GM10847 (cell line): Measurements from ENCODE around the gene SEC16A.

ENCODE experiments used
- POLR2A ChIP-seq: IDR thresholded peaks from 2 replicates; pipeline ENCODE4 v1.6.1; 2011; ENCODE audit not compliant: insufficient read length; ENCODE audit errors: extremely low read depth

SEC16A gene

GRCh38 chr9:136499935-136500910 is 17.4 kb upstream of the SEC16A start:
- no peak for TF ChIP-seq POLR2A

- TF ChIP-seq POLR2A = no peak
These were observed 16.5 kb upstream of the SEC16A start for GRCh38 chr9:136499071-136499934.

- no peak for TF ChIP-seq POLR2A
These were observed 15.3 kb upstream of the SEC16A start for GRCh38 chr9:136497916-136498695.

- TF ChIP-seq POLR2A = no peak
These were observed 14.2 kb upstream of the SEC16A start for GRCh38 chr9:136496801-136497620.

GRCh38 chr9:136496181-136496580 is 13.3 kb upstream of the SEC16A start:
- TF ChIP-seq POLR2A = no peak

DNA sequence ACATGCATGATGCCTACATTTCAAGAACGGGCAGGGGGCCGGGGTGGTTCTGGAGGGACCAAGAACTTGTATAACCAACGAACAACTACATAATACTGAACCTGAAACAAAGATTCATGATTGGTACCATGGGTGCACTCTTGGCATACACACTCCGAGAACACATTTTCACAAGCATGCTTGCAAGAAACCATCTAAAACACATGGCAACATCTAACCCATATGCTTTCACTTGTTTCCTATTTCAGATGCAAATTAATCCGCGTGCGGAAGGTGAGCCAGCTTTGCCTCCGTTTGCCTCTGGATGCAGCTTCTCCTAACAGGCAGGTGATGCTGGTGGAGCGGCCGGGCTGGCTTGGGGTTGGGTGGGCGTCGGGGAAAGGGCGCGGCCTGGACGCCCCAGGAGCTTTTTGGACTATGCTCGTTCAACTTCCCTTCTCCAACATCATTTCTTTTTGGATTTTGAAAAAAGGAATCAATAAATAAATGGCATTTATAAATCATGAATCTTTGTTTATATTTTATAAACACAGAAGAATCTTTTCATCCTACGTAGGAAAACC is 12.5 kb upstream of the SEC16A start:
- TF ChIP-seq POLR2A = no peak

- no peak for TF ChIP-seq POLR2A
These were observed 11.8 kb upstream of the SEC16A start for GRCh38 chr9:136494531-136495215.

DNA sequence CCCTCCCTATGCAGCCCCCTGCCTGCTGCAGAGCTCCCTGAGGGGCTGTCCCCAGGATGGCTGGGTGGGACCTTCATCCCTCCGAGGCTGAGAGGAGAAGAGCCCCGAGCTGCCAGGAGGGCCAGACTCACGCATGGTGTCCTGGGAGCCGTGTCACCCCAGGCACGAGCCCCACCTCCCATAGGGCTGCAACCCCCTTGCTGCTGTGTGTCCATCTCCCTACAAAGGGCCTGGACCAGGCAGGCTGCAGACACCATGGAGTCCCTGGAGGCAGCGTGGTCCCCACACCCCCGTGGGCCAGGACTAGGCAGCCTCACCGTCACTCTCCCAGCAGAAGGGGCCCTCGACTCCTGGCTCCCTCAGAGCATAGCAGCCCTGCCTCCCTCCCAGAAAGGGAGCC is 11.2 kb upstream of the SEC16A start:
- no peak for TF ChIP-seq POLR2A

DNA sequence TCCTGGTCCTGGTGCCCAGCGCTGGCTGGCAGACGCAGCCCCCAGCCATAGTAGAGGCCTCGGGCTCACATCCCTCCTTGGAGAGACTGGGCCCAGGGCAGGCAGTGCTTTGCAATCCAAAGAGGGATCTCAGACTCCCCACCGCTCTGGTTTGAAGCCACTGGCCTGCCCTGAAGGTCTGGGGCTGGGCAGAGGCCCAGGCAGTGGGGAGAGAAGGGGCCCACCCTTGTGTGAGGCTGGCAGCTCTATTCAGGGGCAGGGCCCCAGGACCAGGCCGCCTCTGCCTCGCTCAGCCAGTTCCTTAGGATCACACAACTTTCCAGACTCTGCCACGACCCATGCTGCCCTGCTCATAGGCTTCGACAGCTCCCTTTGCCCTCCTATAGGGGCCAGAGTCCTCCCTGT is 10.7 kb upstream of the SEC16A start:
- no peak for TF ChIP-seq POLR2A

GRCh38 chr9:136492978-136493522 is 10.2 kb upstream of the SEC16A start:
- TF ChIP-seq POLR2A = no peak

DNA sequence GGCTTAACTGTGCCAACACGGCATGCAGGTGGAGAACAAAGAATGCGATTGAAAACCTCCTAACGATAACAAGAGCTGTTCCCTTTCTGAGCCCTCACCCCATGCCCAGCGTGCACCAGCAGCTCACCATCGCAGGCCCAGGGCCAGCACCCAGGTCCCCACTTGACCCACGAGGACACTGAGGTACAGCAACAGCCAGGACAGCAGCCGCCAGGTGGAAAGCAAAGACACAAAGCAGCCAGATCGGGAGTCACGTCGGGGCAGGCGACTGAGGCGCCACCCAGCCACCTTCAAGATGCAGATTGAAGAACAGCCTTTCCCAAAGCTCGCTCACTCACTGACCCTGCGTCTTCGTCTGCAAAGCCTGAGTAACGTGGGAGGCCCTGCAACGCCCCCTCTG is 6.9 kb upstream of the SEC16A start:
- no peak for TF ChIP-seq POLR2A

- TF ChIP-seq POLR2A = no peak
These were observed 5.7 kb upstream of the SEC16A start for GRCh38 chr9:136488247-136489214.
